SKM-1 (cell line): ENCODE data around the gene MRPL4.

Experiments
- DNase-seq: peaks from one replicate; lab custom pipeline; 2025; ENCODE audit not compliant: unreplicated experiment; lab: John Stamatoyannopoulos, UW

The MRPL4 gene

DNA sequence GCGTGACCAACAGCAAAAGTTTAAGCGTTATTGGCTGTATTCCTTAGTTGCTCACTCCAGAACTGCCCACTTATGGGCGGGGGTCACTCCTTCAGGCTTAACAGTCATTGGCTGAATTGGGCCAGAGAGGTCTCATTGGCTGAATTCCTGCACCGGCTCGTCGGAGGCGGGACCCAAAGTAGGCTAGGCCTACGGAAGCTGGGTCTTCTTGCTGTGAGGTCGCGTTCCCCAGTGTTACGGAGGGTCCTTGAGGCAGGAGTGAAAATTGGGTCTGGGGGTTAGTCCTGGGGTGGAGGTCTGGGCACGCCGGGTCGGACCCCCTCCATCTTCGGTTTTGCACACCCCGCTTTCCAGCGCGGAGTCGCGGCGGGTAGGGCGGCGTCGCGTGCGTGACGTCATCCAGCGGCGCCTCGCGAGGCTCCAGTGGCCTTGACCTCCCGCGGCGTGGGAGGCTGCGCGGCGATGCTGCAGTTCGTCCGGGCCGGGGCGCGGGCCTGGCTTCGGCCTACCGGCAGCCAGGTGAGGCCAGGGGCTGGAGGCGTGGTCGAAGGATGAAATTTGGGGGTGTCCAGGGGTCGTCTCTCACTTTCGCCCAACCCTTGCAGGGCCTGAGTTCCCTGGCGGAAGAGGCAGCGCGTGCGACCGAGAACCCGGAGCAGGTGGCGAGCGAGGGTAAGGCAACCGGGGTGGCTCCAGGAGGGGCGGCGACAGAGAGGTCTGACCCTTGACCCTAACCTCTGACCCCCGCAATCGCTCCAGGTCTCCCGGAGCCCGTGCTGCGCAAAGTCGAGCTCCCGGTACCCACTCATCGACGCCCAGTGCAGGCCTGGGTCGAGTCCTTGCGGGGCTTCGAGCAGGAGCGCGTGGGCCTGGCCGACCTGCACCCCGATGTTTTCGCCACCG, at the start of gene MRPL4:
Gene MRPL4 (plus strand): TSS at position 423 of the 903 bp plus-strand sequence. CDS start 40 bp downstream, at position 463.
- DNase-seq = peak; percentile 98

DNA sequence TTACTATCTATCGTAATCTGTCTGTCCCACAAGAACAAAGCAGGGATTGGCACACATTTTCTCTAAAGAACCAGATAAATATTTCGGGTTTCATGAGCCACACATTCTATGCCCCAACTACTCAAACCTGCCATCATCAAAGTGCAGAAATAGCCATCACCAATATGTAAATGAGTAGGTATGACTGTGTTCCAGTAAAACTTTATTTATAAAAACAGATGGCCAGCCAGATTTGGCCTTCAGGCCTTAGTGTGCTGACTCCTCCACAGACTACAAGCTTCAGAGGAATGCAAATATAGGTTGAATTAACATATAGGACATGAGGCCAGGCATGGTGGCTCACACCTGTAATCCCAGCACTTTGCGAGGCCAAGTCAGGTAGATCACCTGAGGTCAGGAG, 48.3 kb upstream of the MRPL4 start:
- DNase-seq = no peak

DNA sequence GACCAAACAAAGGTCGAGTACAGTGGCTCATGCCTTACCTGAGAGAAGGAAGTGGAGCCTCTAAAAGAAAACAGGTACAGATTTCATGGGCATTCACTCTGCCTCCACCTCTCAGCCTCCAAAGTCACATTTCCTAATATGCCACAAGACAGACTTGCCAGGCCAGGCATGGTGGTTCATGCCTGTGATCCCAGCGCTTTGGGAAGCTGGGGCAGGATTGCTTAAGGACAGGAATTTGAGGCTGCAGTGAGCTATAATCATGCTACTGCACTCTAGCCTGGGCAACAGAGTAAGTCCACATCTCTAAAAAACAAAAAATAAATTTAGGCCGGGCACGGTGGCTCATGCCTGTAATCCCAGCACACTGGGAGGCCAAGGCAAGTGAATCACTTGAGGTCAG, 46.4 kb upstream of the MRPL4 start:
- no peak for DNase-seq

DNA sequence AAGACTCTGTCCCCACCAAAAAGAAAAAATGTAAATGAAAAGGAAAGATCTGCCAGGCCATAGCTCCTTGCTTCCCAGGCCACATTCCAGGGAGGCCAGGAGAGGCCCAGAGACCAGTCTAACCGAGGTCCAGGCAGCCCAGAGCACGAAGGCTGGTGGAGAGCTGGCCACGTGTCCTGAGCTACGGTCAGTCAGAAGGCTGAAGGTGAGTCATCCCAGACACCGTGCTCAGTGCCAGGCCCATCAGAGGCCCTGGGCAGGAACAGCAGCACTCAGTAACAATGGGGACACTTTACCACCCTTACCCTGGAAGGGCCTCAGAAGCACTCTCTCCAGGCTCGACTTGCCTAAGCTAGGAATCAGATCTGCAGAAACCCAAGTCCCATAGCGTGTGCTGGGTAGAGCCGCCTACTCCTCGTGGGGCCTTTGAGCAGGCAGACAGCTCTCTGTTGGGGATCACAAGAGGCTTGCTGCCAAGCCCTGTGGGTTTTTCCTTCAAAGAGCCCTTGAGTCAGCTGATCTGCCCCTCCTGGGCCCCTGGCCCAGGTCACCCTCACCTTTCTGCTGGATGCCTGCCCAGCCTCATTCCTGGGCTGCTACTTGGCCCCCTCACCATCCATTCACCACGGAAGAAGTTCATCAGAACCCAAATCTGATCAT, 45.7 kb upstream of the MRPL4 start:
- no peak for DNase-seq

DNA sequence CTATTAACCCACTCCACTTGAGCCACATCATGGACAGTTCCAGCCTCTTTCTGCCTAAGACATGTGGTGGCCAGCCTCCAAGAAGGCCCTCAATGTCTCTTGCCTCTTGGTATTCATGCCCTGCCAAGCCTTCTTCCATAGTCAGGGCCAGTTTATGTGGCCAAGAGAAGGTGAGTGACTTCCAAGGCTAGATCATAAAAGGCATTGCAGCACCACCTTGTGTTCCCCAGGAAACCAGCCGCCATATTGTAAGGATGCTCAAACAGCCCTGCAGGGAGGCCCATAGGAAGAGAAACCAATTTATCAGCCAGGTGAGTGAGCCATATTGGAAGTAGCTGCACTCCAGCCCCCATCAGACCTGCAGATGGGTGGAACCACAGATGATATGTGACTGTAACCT, 45.0 kb upstream of the MRPL4 start:
- DNase-seq = no peak

DNA sequence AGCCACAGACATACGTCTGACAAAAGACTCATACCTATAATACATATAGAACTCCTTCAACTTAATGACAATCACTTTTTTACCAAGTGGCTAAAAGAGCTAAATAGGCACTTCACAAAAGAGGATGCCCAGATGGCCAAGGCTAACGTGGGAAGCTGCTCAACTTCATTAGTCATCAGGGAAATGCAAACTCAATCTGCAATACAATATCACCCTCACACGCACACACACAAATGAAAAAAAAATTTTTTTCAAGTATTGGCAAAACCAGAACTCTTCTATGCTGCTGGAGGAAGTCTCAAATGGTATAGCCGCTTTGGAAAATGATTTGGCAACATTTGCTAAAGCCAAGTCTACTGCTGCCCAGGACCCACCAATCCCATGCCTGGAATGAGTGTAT, 42.7 kb upstream of the MRPL4 start:
- no peak for DNase-seq

DNA sequence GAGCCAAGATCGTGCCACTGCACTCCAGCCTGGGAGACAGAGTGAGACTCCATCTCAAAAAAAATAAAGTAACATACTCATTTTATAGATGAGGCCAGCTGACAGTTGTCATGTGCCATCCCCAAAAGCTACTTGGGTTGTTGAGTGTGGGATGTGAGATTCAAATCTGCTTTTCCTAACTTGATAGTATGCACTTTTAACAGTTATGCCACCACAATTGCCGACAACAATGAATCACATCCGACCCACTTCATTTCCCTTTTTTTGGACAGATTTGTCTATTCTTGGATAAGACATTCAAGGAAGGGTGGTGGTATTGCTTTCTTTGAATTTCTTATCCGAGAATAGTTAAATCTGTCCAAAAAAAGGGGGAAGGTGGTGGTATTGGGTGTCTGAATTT, 41.0 kb upstream of the MRPL4 start:
- no peak for DNase-seq

DNA sequence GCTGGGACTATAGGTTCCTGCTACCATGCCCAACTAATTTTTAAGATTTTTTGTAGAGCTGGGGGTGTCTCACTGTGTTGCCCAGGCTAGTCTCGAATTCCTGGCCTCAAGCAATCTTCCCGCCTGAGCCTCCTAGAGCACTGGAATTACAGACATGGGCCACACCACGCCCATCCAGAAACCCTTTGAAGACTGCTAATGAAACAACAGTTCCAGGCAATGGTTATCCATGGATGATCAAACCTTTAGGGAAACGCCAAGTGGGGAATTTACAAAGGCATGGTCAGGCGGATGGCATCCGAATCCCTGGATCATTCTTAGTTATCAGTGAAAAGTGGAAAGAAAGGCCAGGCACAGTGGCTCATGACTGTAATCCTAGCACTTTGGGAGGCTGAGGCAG, 40.3 kb upstream of the MRPL4 start:
- DNase-seq = no peak

- no peak for DNase-seq
These were observed 37.2 kb upstream of the MRPL4 start for GRCh38 chr19:10214784-10215183.

- no peak for DNase-seq
These were observed 34.9 kb upstream of the MRPL4 start for GRCh38 chr19:10217085-10217484.

DNA sequence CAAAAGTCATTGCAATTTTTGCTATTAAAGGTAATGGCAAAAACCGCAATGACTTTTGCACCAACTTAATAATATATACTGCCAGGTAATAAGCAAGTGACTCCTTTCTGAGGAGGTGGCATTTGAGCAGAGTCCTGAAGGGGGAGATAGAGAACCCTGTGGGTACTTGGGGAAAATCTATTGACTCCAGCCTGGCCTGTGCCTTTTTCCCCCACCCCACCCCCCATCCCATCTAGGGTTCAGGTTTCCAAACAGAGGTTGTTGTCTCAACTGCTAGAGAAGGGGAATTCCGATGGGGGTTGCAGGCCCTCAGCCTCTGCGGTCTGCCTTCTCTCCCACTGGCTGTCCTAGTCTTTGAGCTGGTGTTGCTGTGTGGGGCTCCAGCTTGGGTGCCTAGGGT, 32.3 kb upstream of the MRPL4 start:
- no peak for DNase-seq

DNA sequence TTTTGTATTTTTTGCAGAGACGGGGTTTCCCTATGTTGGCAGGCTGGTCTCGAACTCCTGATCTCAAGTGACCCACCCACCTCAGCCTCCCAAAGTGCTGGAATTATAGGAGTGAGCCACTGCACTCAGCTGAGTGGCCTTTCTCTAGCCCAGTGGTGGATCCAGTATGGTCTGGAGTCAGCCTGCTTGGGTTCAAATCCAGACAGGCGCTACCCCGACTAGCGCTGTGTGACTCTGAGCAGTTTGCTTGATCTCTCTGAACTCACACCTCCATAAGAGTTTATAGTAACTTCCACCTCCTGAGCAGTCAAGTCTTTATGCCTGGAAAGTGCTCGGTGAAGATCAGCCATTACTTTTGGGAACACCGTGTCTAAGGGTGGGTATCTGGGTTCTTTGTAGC, 31.3 kb upstream of the MRPL4 start:
- no peak for DNase-seq

DNA sequence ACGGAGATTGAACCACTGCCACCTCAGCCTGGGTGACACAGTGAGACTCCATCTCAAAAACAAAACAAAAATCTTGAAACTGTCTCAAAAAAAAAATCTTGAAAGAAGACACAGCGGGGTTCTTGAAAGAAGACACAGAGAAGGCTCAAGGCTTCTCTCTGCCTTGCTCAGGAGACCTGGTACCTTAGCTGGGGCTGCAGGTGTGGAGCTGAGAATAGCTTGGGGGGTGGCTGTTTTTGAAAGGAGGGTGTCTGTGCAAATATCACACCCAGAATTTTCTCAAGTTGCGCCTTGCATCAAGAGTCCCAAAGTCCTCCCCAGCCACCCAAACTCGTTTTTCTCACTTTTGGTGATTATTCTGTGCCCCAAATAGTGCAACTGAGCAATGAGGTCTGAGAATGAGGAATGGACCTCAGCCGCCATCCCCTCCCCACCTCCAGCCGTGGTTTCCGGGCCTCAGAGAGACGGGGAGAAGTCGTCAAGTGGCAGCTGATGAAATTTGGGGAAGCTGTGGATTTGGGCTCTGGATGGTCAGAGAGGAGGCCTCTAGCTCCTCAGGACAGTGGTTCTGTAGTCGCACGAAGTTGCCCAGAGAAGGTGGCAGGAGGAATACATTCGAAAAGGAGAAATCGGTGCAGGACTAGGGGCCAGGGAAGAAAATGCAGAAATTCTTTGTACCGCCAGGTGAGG, 29.7 kb upstream of the MRPL4 start:
- peak; percentile 33 for DNase-seq

- DNase-seq = no peak
These were observed 28.4 kb upstream of the MRPL4 start for GRCh38 chr19:10223488-10224213.

GRCh38 chr19:10224337-10224736, 27.7 kb upstream of the MRPL4 start:
- no peak for DNase-seq

GRCh38 chr19:10226021-10226375, 26.0 kb upstream of the MRPL4 start:
- no peak for DNase-seq

GRCh38 chr19:10226376-10227025, 25.5 kb upstream of the MRPL4 start:
- no peak for DNase-seq

DNA sequence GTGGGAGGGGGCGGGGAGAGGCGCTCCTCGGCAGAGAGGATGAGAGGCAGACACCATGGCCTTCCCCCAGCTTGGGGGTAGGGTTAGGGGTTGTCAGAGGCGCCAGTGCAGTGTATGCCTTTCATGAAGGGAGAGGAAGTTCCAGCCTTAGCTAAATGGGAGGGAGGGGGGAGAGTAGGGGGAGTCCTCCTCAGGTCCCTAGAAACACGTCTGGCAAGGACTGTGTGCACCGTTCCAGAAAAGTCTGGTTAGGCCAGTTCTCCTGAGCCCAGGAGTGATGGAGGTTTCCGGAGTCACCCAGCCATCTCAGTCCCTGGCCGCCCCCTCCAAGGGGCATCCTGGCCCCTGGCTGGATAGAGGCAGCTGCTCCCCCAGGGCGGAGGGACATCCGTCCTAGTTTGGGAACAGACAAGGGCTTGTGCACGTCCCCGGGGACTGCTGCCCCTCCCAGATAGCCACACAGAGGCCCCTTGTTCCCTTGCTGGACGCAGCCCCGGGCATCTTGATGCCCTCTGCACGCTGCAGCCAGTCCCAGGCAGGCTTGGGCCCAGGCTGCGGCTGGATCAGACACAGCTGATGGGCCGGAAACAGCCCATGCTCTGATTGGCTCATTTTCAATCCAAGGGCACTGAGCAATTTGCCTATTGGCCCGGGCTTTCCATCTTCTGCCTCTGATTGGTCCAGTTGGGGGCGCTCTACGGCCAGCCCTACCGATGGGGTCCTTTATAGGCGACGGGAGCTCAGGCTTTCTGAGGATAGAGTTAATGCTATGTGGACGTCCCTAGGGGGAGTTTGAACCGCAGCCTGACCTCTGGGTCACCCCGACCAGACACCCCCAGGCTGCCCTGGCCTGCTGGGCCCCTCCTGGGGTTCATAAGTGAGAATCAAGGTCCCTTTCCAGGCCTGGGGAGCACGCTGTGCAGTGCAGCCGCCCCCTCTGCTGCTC, 24.7 kb upstream of the MRPL4 start:
- no peak for DNase-seq

DNA sequence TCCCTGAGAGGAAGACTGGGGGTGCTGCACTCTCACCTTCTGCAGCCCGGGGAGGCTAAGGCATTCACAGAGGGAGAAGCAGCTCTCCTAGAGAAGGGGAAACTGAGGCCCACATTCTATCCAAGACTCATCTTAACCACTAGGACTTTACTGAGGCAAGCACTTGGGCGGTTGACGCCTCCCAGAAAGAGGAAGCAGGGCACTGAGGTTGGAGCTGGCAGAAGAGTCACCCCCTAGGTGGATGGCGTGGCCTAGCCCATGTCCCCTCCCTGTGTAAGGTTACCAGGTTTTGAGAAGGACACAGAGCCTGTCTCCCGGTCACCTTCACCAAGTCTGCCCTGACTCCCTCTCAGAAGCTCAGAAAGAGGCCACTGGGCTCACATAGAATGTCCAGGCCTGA, 23.6 kb upstream of the MRPL4 start:
- DNase-seq = peak; percentile 31

DNA sequence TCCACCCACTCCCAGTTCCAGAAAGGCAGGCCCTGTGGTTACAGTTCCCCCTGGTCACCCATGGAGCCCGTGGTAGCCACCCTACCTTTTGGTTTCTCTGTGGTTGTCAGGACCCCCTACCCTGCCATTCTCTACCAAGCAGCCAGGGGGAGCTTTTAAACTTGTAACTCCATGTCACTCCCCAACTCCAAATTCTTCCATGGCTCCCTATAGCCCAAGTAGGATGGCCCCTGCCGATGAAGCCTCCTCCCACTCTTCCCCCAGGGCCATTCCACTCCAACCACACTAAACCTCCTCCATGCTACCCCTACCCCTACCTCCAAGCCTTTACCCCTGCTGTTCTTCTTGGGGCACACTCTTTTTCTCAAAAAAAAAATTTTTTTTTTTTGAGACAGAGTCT, 23.1 kb upstream of the MRPL4 start:
- peak; percentile 8 for DNase-seq
